Measurements from ENCODE around the gene OSR1.

The OSR1 gene

DNA sequence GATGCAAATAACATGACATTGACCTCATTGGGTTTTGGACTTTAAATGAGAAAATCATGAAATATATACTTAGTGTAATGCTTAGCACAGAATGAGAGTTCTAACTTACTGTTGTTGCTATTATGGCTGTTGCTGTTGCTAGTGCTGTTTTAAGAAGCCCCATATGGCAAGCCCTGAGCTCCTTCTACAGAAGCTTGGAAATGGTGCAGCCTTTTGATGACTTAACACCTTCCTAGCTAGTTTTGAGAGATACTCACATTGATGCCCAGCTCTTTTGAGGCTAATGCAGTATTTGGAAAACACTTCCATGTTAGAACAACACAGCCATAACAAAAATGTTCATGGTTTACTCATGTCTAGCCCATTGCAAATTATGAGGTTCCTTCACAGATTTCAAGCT, 30.9 kb downstream of the OSR1 start:
- Mint-ChIP-seq H3K4me1 (no peaks in the 10 kb centered on the region), H3K9me3 (no peaks in the 10 kb centered on the region), H3K27ac (no peak overlapping the region), H3K36me3 (ENCODE audit: low read depth) (no peaks in the 10 kb centered on the region), H3K4me3 (no peak overlapping the region), H3K27me3 (ENCODE audit: low read depth) (peaks cover 1% of the 10 kb centered on the region)
- TF ChIP-seq, protein P1, sequence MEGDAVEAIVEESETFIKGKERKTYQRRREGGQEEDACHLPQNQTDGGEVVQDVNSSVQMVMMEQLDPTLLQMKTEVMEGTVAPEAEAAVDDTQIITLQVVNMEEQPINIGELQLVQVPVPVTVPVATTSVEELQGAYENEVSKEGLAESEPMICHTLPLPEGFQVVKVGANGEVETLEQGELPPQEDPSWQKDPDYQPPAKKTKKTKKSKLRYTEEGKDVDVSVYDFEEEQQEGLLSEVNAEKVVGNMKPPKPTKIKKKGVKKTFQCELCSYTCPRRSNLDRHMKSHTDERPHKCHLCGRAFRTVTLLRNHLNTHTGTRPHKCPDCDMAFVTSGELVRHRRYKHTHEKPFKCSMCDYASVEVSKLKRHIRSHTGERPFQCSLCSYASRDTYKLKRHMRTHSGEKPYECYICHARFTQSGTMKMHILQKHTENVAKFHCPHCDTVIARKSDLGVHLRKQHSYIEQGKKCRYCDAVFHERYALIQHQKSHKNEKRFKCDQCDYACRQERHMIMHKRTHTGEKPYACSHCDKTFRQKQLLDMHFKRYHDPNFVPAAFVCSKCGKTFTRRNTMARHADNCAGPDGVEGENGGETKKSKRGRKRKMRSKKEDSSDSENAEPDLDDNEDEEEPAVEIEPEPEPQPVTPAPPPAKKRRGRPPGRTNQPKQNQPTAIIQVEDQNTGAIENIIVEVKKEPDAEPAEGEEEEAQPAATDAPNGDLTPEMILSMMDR (IDR thresholded peaks at IDR 0.05; ENCODE audit: unreplicated experiment in 3 of 3): no peak

DNA sequence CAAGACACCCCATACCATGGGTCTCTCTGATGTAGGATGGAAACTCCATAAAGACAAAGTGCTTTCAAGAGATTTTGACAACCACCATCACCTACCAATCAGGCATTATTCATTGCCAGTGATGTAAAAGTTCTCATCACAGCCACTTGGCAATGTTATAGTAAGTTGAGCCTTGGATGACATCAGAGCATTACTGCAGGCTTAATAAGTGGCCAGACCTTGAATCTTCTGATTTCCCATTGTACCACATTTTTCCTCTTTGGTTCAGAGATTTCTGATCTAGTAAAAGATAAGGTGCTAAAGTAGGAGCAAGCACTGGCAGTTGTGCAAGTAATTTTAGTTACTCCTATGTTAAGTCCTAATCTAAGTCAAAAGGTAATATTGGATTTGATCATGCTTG, 36.5 kb downstream of the OSR1 start:
- H3K4me3 Mint-ChIP-seq: no peak overlapping the region
- TF ChIP-seq, protein P1 (IDR thresholded peaks at IDR 0.05; ENCODE audit: unreplicated experiment in 3 of 3): no peak
- H3K9me3 Mint-ChIP-seq: no peaks in the 10 kb centered on the region
- no peak overlapping the region for H3K27ac Mint-ChIP-seq
- H3K4me1 Mint-ChIP-seq: no peaks in the 10 kb centered on the region
- peaks cover 3% of the 10 kb centered on the region for H3K36me3 Mint-ChIP-seq (ENCODE audit: low read depth)
- H3K27me3 Mint-ChIP-seq (ENCODE audit: low read depth): no peaks in the 10 kb centered on the region

DNA sequence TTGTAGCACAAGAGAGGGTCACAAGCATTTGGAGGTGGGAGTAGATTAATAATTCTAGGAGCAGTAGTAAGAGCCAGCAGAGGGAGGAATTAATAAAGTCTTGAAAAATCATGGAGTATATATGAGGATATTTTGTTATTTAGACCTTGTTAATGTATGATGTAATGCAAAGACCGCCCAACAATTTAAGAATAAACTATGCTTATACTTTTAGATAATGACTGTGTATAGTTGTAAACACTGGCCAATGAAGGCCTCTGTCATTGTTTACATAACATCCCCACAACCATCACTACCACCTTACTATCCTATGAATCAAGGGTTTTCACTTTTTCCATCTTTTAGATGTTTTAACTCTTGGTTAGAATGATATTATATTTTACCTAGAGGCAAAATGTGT, 37.6 kb downstream of the OSR1 start:
- no peaks in the 10 kb centered on the region for H3K9me3 Mint-ChIP-seq
- peaks cover 3% of the 10 kb centered on the region for H3K36me3 Mint-ChIP-seq (ENCODE audit: low read depth)
- TF ChIP-seq, protein P1 (IDR thresholded peaks at IDR 0.05; ENCODE audit: unreplicated experiment in 3 of 3): no peak
- H3K4me3 Mint-ChIP-seq: no peak overlapping the region
- no peaks in the 10 kb centered on the region for H3K4me1 Mint-ChIP-seq
- H3K27me3 Mint-ChIP-seq (ENCODE audit: low read depth): no peaks in the 10 kb centered on the region
- no peak overlapping the region for H3K27ac Mint-ChIP-seq

DNA sequence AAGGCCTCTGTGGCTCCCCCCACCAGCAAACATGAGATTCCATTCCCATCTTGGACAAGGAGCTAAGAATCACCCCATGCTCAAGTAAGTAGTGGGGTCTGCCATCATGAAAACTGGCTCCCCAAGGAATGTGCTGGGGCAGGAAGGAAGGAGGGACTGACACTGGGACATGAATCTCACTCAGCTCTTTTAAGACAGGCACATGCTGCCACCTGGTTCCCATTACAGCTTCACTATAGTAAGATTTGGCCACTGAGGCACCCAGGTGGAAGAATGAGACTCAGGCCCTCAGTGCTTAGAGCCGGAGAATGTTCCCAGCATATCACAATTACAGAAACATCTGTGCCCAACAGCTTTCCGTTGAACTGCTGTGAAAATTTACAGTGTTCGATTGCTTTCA, 38.7 kb downstream of the OSR1 start:
- no peaks in the 10 kb centered on the region for H3K9me3 Mint-ChIP-seq
- no peaks in the 10 kb centered on the region for H3K4me1 Mint-ChIP-seq
- H3K36me3 Mint-ChIP-seq (ENCODE audit: low read depth): peaks cover 3% of the 10 kb centered on the region
- no peak overlapping the region for H3K4me3 Mint-ChIP-seq
- TF ChIP-seq, protein P1 (IDR thresholded peaks at IDR 0.05; ENCODE audit: unreplicated experiment in 3 of 3): no peak
- no peaks in the 10 kb centered on the region for H3K27me3 Mint-ChIP-seq (ENCODE audit: low read depth)
- no peak overlapping the region for H3K27ac Mint-ChIP-seq

DNA sequence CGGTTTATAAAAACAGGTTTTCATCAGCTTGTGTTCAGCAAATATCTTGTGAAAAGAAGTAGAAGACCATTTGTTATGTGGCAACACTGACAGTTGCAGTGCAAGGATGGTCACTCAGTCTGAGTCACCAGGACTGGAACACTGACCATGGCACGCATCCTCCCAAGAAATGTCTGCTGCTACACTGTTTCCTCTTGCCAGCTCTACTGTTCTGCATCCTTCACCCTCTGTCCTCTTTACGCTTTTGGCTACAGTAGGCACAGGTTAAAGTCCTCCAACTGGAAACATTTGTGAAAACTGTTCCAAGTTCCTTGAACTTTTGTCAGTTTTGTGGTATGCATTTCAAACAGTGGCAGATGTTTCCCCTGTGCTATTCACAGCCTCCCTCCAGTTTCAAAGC, 39.4 kb downstream of the OSR1 start:
- H3K27me3 Mint-ChIP-seq (ENCODE audit: low read depth): no peaks in the 10 kb centered on the region
- TF ChIP-seq, protein P1 (IDR thresholded peaks at IDR 0.05; ENCODE audit: unreplicated experiment in 3 of 3): no peak
- H3K4me1 Mint-ChIP-seq: no peaks in the 10 kb centered on the region
- H3K27ac Mint-ChIP-seq: no peak overlapping the region
- H3K9me3 Mint-ChIP-seq: no peaks in the 10 kb centered on the region
- H3K4me3 Mint-ChIP-seq: no peak overlapping the region
- peaks cover 3% of the 10 kb centered on the region for H3K36me3 Mint-ChIP-seq (ENCODE audit: low read depth)

DNA sequence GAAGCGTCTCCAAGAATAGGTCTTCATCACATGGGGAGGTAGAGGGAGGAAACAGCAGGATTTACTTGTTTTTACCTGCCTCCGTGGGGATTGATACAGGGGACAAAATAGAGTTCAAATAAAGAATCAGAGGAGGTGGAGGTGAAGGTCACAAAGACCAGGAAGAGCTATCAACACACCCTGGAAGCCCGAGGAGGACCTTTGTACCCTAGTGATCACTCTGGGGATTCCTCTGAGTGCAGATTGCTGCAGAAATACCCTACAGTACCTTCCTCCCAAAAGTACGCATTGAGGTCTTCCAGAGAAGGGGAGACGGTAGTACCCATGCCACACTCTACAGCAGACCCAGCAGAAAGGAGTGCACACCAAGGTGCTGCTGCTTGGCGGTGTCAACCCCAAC, 44.9 kb downstream of the OSR1 start:
- TF ChIP-seq, protein P1 (IDR thresholded peaks at IDR 0.05; ENCODE audit: unreplicated experiment in 3 of 3): no peak
- peaks cover 4% of the 10 kb centered on the region for H3K36me3 Mint-ChIP-seq (ENCODE audit: low read depth)
- no peak overlapping the region for H3K4me3 Mint-ChIP-seq
- H3K9me3 Mint-ChIP-seq: peaks cover 4% of the 10 kb centered on the region
- no peaks in the 10 kb centered on the region for H3K27me3 Mint-ChIP-seq (ENCODE audit: low read depth)
- no peak overlapping the region for H3K27ac Mint-ChIP-seq
- no peaks in the 10 kb centered on the region for H3K4me1 Mint-ChIP-seq

Data from nephron (organoid).